GM18508 (cell line): ENCODE results near the gene PCMTD2.

Experiments used
- ATAC-seq: cut with Tn5 transposase; IDR thresholded peaks from one replicate; pipeline ENCODE4 v1.9.1; 2021; ENCODE audit warnings: moderate number of reproducible peaks; ENCODE audit not compliant: insufficient read depth, unreplicated experiment

The PCMTD2 gene

GRCh38 chr20:64255361-64256281, at the start of gene PCMTD2:
Gene PCMTD2 (plus strand): TSS chr20:64255748. CDS start chr20:64259966, 4,218 bp downstream.
- ATAC-seq = no peak

- no peak for ATAC-seq
These were observed 48.9 kb upstream of the PCMTD2 start for GRCh38 chr20:64206614-64207013.

GRCh38 chr20:64207641-64208590, 47.6 kb upstream of the PCMTD2 start:
- no peak for ATAC-seq

GRCh38 chr20:64209148-64209547, 46.4 kb upstream of the PCMTD2 start:
- ATAC-seq = no peak

- ATAC-seq = no peak
These were observed 44.7 kb upstream of the PCMTD2 start for GRCh38 chr20:64210656-64211369.

GRCh38 chr20:64211874-64212658, 43.5 kb upstream of the PCMTD2 start:
- ATAC-seq = no peak

- ATAC-seq = no peak
These were observed 42.8 kb upstream of the PCMTD2 start for GRCh38 chr20:64212755-64213154.

- ATAC-seq = no peak
These were observed 41.4 kb upstream of the PCMTD2 start for GRCh38 chr20:64214113-64214512.

- no peak for ATAC-seq
These were observed 40.6 kb upstream of the PCMTD2 start for GRCh38 chr20:64214952-64215351.

GRCh38 chr20:64216036-64216435, 39.5 kb upstream of the PCMTD2 start:
- no peak for ATAC-seq

- no peak for ATAC-seq
These were observed 38.6 kb upstream of the PCMTD2 start for GRCh38 chr20:64216910-64217309.

GRCh38 chr20:64217539-64218221, 37.9 kb upstream of the PCMTD2 start:
- no peak for ATAC-seq

GRCh38 chr20:64219202-64219601, 36.3 kb upstream of the PCMTD2 start:
- no peak for ATAC-seq

- ATAC-seq = no peak
These were observed 35.8 kb upstream of the PCMTD2 start for GRCh38 chr20:64219730-64220129.

- ATAC-seq = no peak
These were observed 35.1 kb upstream of the PCMTD2 start for GRCh38 chr20:64220420-64220819.

- no peak for ATAC-seq
These were observed 34.5 kb upstream of the PCMTD2 start for GRCh38 chr20:64220891-64221527.

- ATAC-seq = no peak
These were observed 33.2 kb upstream of the PCMTD2 start for GRCh38 chr20:64222291-64222735.

GRCh38 chr20:64222851-64223525, 32.6 kb upstream of the PCMTD2 start:
- ATAC-seq = no peak
